ENCODE measurements around the gene RBPJ.

RBPJ gene

DNA sequence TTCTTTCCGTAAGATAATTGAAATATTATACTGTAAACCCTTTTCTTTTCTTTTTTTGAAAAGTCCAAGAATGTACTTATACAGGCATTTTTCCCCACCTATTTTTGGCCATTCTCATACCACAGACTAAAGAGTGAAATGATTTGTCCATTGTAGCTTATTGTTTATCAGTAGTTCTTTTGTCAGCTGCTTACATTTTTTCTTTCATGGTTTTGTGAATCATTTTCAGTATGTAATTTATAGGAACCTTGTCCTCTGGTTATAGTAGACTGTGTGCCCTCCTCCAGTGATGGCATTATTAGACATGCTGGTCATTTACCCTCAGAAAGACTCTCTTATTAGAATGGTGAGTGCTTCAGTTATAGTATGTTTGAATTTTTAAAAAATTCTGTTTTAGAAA is 112.7 kb downstream of the RBPJ start:
- TF ChIP-seq EZH2 (IDR thresholded peaks at IDR 0.05; ENCODE audit: borderline replicate concordance, low read length): no peak
- TF ChIP-seq, protein P1, sequence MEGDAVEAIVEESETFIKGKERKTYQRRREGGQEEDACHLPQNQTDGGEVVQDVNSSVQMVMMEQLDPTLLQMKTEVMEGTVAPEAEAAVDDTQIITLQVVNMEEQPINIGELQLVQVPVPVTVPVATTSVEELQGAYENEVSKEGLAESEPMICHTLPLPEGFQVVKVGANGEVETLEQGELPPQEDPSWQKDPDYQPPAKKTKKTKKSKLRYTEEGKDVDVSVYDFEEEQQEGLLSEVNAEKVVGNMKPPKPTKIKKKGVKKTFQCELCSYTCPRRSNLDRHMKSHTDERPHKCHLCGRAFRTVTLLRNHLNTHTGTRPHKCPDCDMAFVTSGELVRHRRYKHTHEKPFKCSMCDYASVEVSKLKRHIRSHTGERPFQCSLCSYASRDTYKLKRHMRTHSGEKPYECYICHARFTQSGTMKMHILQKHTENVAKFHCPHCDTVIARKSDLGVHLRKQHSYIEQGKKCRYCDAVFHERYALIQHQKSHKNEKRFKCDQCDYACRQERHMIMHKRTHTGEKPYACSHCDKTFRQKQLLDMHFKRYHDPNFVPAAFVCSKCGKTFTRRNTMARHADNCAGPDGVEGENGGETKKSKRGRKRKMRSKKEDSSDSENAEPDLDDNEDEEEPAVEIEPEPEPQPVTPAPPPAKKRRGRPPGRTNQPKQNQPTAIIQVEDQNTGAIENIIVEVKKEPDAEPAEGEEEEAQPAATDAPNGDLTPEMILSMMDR (IDR thresholded peaks at IDR 0.05; ENCODE audit: low read length): no peak
- Histone ChIP-seq H3K27me3 (ENCODE audit: insufficient read depth, low read length) (no peaks in the 10 kb centered on the region), H4K20me1 (ENCODE audit: insufficient read depth, low read length) (no peaks in the 10 kb centered on the region), H3K9me3 (ENCODE audit: low read length) (no peaks in the 10 kb centered on the region), H3K4me3 (ENCODE audit: low read depth, low read length, poor library complexity, severe bottlenecking) (no peak overlapping the region), H3K79me2 (ENCODE audit: insufficient read depth, low read length) (no peaks in the 10 kb centered on the region), H3K9me2 (ENCODE audit: low read depth, low read length) (no peaks in the 10 kb centered on the region), H2AFZ (ENCODE audit: low read length) (no peak overlapping the region), H3K9ac (ENCODE audit: low read length) (no peak overlapping the region), H3K36me3 (ENCODE audit: insufficient read depth, low read length) (peaks cover 15% of the 10 kb centered on the region; the same call in 1 of the 2 replicates), H3K4me1 (ENCODE audit: insufficient read depth, low read length, severe bottlenecking) (no peaks in the 10 kb centered on the region), H3K27ac (ENCODE audit: low read depth, low read length, poor library complexity, severe bottlenecking) (no peak overlapping the region), H3K4me2 (ENCODE audit: low read length) (no peak overlapping the region), H3F3A (ENCODE audit: insufficient read depth, low read length) (no peaks in the 10 kb centered on the region)

GRCh38 chr4:26434030-26434639 is 113.3 kb downstream of the RBPJ start:
- no peaks in the 10 kb centered on the region for H3F3A ChIP-seq (ENCODE audit: insufficient read depth, low read length)
- no peaks in the 10 kb centered on the region for H3K4me1 ChIP-seq (ENCODE audit: insufficient read depth, low read length, severe bottlenecking)
- peaks cover 10% of the 10 kb centered on the region; the same call in 1 of the 2 replicates for H3K36me3 ChIP-seq (ENCODE audit: insufficient read depth, low read length)
- no peaks in the 10 kb centered on the region for H3K27me3 ChIP-seq (ENCODE audit: insufficient read depth, low read length)
- no peaks in the 10 kb centered on the region for H3K9me3 ChIP-seq (ENCODE audit: low read length)
- H3K9me2 ChIP-seq (ENCODE audit: low read depth, low read length): no peaks in the 10 kb centered on the region
- H2AFZ ChIP-seq (ENCODE audit: low read length): no peak overlapping the region
- no peaks in the 10 kb centered on the region for H3K79me2 ChIP-seq (ENCODE audit: insufficient read depth, low read length)
- no peaks in the 10 kb centered on the region for H4K20me1 ChIP-seq (ENCODE audit: insufficient read depth, low read length)
- TF ChIP-seq, protein P1 (IDR thresholded peaks at IDR 0.05; ENCODE audit: low read length): no peak
- TF ChIP-seq EZH2 (IDR thresholded peaks at IDR 0.05; ENCODE audit: borderline replicate concordance, low read length): no peak
- no peak overlapping the region for H3K9ac ChIP-seq (ENCODE audit: low read length)
- no peak overlapping the region for H3K4me2 ChIP-seq (ENCODE audit: low read length)
- H3K27ac ChIP-seq (ENCODE audit: low read depth, low read length, poor library complexity, severe bottlenecking): no peak overlapping the region
- H3K4me3 ChIP-seq (ENCODE audit: low read depth, low read length, poor library complexity, severe bottlenecking): no peak overlapping the region

- no peaks in the 10 kb centered on the region for H3K9me3 ChIP-seq (ENCODE audit: low read length)
- no peaks in the 10 kb centered on the region for H3K36me3 ChIP-seq (ENCODE audit: insufficient read depth, low read length)
- no peak overlapping the region for H3K27ac ChIP-seq (ENCODE audit: low read depth, low read length, poor library complexity, severe bottlenecking)
- no peaks in the 10 kb centered on the region for H3F3A ChIP-seq (ENCODE audit: insufficient read depth, low read length)
- H3K9me2 ChIP-seq (ENCODE audit: low read depth, low read length): no peaks in the 10 kb centered on the region
- no peaks in the 10 kb centered on the region for H3K27me3 ChIP-seq (ENCODE audit: insufficient read depth, low read length)
- no peaks in the 10 kb centered on the region for H3K79me2 ChIP-seq (ENCODE audit: insufficient read depth, low read length)
- H4K20me1 ChIP-seq (ENCODE audit: insufficient read depth, low read length): no peaks in the 10 kb centered on the region
- no peak overlapping the region for H3K4me3 ChIP-seq (ENCODE audit: low read depth, low read length, poor library complexity, severe bottlenecking)
- H3K4me1 ChIP-seq (ENCODE audit: insufficient read depth, low read length, severe bottlenecking): no peaks in the 10 kb centered on the region
- TF ChIP-seq EZH2 (IDR thresholded peaks at IDR 0.05; ENCODE audit: borderline replicate concordance, low read length): no peak
- TF ChIP-seq, protein P1 (IDR thresholded peaks at IDR 0.05; ENCODE audit: low read length): no peak
- H3K4me2 ChIP-seq (ENCODE audit: low read length): no peak overlapping the region
- H2AFZ ChIP-seq (ENCODE audit: low read length): no peak overlapping the region
- no peak overlapping the region for H3K9ac ChIP-seq (ENCODE audit: low read length)
These were observed 120.3 kb downstream of the RBPJ start for GRCh38 chr4:26441102-26441501.

Measured in OCI-LY1 (cell line).